HL-60 (cell line): ENCODE data around the gene CACNA1C.

Experiments used
- POLR2AphosphoS5 ChIP-seq: IDR thresholded peaks from 2 replicates; pipeline ENCODE4 v1.6.1; 2012; ENCODE audit warnings: low read depth
- TF ChIP-seq, protein P1 (sequence below): IDR thresholded peaks from one replicate; pipeline ENCODE4 v1.5.1; 2011; ENCODE audit warnings: low read length, control low read depth, inconsistent platforms; ENCODE audit not compliant: insufficient read depth

DNA sequence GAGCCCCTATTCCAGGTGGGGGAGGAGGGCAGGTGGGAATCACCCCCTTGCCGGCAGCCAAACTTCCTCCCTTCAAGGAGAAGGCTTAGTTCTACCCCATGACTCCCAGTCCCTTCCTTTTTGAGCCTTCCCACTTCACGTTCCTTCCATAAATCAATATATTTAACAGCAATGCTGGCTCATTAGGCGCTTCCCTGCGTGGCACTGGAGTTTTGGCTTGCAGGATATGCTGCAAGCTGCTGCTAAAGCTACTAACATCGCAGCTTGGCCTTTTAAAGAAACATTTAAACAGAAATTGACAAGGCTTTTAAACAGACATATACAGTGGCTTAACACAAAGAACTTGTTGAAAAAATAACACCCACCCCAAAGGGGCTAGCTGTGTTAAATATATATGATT, 434.0 kb downstream of the CACNA1C start:
- TF ChIP-seq POLR2AphosphoS5: no peak
- TF ChIP-seq, protein P1, sequence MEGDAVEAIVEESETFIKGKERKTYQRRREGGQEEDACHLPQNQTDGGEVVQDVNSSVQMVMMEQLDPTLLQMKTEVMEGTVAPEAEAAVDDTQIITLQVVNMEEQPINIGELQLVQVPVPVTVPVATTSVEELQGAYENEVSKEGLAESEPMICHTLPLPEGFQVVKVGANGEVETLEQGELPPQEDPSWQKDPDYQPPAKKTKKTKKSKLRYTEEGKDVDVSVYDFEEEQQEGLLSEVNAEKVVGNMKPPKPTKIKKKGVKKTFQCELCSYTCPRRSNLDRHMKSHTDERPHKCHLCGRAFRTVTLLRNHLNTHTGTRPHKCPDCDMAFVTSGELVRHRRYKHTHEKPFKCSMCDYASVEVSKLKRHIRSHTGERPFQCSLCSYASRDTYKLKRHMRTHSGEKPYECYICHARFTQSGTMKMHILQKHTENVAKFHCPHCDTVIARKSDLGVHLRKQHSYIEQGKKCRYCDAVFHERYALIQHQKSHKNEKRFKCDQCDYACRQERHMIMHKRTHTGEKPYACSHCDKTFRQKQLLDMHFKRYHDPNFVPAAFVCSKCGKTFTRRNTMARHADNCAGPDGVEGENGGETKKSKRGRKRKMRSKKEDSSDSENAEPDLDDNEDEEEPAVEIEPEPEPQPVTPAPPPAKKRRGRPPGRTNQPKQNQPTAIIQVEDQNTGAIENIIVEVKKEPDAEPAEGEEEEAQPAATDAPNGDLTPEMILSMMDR: no peak
